ENCODE measurements around the gene SVBP.

Gene SVBP

DNA sequence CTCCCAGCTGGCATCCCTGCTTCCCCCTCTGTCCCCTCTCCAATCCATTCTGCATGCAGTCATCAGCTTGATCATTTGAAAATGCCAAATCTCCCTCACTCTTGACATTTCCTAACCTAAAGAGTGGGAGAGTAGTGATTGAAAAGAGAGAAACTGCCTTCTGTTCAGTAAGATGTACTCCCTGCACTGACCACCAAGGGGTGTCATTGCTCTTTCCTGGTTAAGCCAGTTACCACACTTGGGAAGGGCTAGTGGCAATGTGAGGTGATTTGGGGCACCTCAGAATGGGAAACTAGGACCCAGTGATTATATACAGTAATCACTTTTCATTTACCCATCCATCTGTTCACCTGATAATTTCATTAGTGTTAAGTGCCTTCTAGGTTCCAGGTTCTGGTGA, 39.3 kb downstream of the SVBP start:
- Histone ChIP-seq H3K27me3 (ENCODE audit: control insufficient read depth in 1 of 2, insufficient read depth in 2 of 2, low read length in 2 of 2) (no peaks in the 10 kb centered on the region), H3K27ac (ENCODE audit: low read length) (no peak overlapping the region), H3K9ac (ENCODE audit: low read length in 2 of 2) (no peak overlapping the region), H3K4me3 (ENCODE audit: low read length in 2 of 2) (no peak overlapping the region), H3K9me3 (ENCODE audit: control insufficient read depth in 2 of 2, low read length in 2 of 2) (no peaks in the 10 kb centered on the region), H3K4me1 (ENCODE audit: control insufficient read depth, insufficient read depth, low read length) (no peaks in the 10 kb centered on the region), H3K36me3 (ENCODE audit: control insufficient read depth in 2 of 2, insufficient read depth in 2 of 2, low read length in 2 of 2) (peaks cover 33 to 41% of the 10 kb centered on the region in 2 donors)

DNA sequence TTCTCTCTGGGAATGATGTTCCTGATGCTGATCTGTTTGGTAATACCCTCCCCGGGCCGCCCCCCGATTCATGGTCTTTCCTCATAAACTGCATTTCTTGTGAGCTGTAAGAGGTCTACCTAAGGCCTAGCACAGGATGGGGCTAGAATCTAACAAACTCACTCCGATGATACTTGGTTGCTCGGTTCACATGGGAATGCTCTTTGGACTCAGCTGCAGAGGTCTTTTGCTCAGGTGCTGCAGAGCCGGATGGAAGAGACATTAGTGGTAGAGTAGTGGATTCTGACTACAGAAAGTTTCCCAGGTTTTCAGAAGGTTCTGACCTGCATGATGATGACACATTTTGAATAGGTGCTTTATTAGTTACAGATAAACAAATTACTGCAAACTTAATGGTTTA, 40.7 kb downstream of the SVBP start:
- Histone ChIP-seq H3K9me3 (ENCODE audit: control insufficient read depth in 2 of 2, low read length in 2 of 2) (no peaks in the 10 kb centered on the region), H3K9ac (ENCODE audit: low read length in 2 of 2) (no peak overlapping the region), H3K27ac (ENCODE audit: low read length) (no peak overlapping the region), H3K36me3 (ENCODE audit: control insufficient read depth in 2 of 2, insufficient read depth in 2 of 2, low read length in 2 of 2) (peaks cover 33 to 39% of the 10 kb centered on the region in 2 donors), H3K27me3 (ENCODE audit: control insufficient read depth in 1 of 2, insufficient read depth in 2 of 2, low read length in 2 of 2) (no peaks in the 10 kb centered on the region), H3K4me3 (ENCODE audit: low read length in 2 of 2) (no peak overlapping the region), H3K4me1 (ENCODE audit: control insufficient read depth, insufficient read depth, low read length) (no peaks in the 10 kb centered on the region)

DNA sequence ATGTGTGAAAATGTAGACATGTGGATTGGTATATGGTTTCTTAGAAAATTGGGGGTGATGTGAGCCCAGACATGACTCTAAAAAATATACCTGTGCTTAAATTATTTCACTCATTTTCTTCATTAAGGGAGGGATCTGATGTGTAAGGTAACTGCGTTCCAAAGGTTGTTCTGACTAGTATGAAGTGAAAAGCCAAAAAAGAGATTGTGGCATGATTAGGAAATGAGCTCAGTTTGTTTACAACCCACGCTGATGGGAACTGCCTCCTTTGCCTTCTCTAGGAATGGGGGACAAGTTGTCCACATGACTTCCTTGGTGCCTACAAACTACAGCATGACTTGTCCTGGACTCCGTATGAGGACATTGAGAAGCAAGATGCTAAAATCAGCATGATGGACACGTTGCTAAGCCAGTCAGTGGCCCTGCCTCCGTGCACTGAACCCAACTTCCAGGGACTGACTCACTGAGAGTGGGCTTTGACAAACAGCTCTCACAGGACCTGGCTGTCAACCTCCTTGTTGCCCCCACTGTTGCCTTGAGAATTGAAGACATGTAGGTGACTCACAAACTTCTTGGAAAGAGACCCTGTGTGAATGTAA, 42.2 kb downstream of the SVBP start:
- Histone ChIP-seq H3K36me3 (ENCODE audit: control insufficient read depth in 2 of 2, insufficient read depth in 2 of 2, low read length in 2 of 2) (peaks cover 30 to 31% of the 10 kb centered on the region in 2 donors), H3K9me3 (ENCODE audit: control insufficient read depth in 2 of 2, low read length in 2 of 2) (no peaks in the 10 kb centered on the region), H3K4me1 (ENCODE audit: control insufficient read depth, insufficient read depth, low read length) (no peaks in the 10 kb centered on the region), H3K27me3 (ENCODE audit: control insufficient read depth in 1 of 2, insufficient read depth in 2 of 2, low read length in 2 of 2) (no peaks in the 10 kb centered on the region), H3K4me3 (ENCODE audit: low read length in 2 of 2) (no peak overlapping the region), H3K9ac (ENCODE audit: low read length in 2 of 2) (no peak overlapping the region), H3K27ac (ENCODE audit: low read length) (no peak overlapping the region)

DNA sequence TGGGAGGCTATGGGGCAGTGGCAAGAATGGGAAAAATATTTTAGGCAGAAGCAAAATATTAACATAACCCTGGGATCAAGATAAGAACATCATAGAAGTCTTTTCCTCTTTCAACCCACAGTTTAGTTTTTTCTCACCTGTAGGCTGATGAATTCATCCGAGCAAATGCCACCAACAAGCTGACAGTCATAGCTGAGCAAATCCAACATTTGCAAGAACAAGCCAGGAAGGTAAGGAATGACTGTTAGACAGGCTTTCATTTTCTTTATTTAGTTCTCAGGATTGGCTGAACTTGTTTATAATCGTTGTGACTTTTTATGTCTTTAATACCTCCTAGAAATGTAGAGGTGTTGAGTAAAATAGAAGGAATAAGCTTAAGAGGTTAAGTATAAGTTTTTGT, 43.8 kb downstream of the SVBP start:
- no peak overlapping the region for H3K27ac ChIP-seq (ENCODE audit: low read length)
- H3K9ac ChIP-seq (ENCODE audit: low read length in 2 of 2), result no peak overlapping the region
- H3K4me1 ChIP-seq (ENCODE audit: control insufficient read depth, insufficient read depth, low read length), result no peaks in the 10 kb centered on the region
- H3K27me3 ChIP-seq (ENCODE audit: control insufficient read depth in 1 of 2, insufficient read depth in 2 of 2, low read length in 2 of 2), result no peaks in the 10 kb centered on the region
- H3K36me3 ChIP-seq (ENCODE audit: control insufficient read depth in 2 of 2, insufficient read depth in 2 of 2, low read length in 2 of 2), result peaks cover 28 to 30% of the 10 kb centered on the region in 2 donors
- H3K4me3 ChIP-seq (ENCODE audit: low read length in 2 of 2), result no peak overlapping the region
- H3K9me3 ChIP-seq (ENCODE audit: control insufficient read depth in 2 of 2, low read length in 2 of 2), result no peaks in the 10 kb centered on the region

DNA sequence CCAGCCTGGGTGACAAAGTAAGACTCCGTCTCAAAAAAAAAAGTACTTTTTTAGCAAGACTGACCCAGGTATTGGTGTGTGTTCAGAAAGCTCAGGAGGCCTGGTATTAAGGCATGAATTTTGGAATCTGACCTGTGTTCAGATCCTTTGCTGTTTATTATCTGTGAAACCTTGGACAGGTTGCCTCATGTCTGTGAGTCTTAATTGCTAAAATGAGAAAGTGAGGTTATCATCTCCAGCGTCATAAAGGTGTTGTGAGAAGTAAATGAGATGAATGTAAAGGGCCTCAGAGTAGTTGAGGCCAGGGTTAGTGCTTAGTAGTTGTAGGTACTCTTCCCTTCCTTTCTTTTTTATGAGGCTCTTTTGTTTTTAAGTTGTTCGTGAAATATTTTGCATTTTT, 47.4 kb downstream of the SVBP start:
- Histone ChIP-seq H3K36me3 (ENCODE audit: control insufficient read depth in 2 of 2, insufficient read depth in 2 of 2, low read length in 2 of 2) (peaks cover 2 to 9% of the 10 kb centered on the region in 2 donors), H3K4me1 (ENCODE audit: control insufficient read depth, insufficient read depth, low read length) (peaks cover 13% of the 10 kb centered on the region), H3K4me3 (ENCODE audit: low read length in 2 of 2) (no peak overlapping the region), H3K9me3 (ENCODE audit: control insufficient read depth in 2 of 2, low read length in 2 of 2) (no peaks in the 10 kb centered on the region), H3K27me3 (ENCODE audit: control insufficient read depth in 1 of 2, insufficient read depth in 2 of 2, low read length in 2 of 2) (no peaks in the 10 kb centered on the region), H3K27ac (ENCODE audit: low read length) (no peak overlapping the region), H3K9ac (ENCODE audit: low read length in 2 of 2) (no peak overlapping the region)

DNA sequence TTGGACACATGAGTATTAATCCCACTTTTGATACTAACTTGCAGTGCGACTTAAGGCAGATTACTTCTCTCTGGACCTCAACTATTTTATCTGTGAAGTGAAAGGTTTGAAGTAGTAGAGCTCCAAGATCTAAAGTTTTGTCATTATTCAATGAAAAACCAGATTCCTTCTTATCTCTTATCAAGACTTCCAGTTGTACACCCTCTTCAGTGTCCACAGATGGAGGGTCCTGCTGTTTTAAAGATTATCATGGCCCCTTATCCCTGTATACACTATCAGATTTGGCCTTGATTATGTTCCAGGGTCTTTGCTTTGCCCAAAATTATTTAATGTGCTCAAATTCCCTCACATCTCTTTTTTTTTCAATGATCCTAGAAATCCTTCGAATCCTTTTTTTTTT, 49.0 kb downstream of the SVBP start:
- Histone ChIP-seq H3K36me3 (ENCODE audit: control insufficient read depth in 2 of 2, insufficient read depth in 2 of 2, low read length in 2 of 2) (no peaks in the 10 kb centered on the region), H3K9ac (ENCODE audit: low read length in 2 of 2) (peak overlapping the region; percentile 80 to 89), H3K27ac (ENCODE audit: low read length) (no peak overlapping the region), H3K9me3 (ENCODE audit: control insufficient read depth in 2 of 2, low read length in 2 of 2) (no peaks in the 10 kb centered on the region), H3K27me3 (ENCODE audit: control insufficient read depth in 1 of 2, insufficient read depth in 2 of 2, low read length in 2 of 2) (no peaks in the 10 kb centered on the region), H3K4me1 (ENCODE audit: control insufficient read depth, insufficient read depth, low read length) (peaks cover 18% of the 10 kb centered on the region), H3K4me3 (ENCODE audit: low read length in 2 of 2) (peak overlapping the region; percentile 81 to 96)

DNA sequence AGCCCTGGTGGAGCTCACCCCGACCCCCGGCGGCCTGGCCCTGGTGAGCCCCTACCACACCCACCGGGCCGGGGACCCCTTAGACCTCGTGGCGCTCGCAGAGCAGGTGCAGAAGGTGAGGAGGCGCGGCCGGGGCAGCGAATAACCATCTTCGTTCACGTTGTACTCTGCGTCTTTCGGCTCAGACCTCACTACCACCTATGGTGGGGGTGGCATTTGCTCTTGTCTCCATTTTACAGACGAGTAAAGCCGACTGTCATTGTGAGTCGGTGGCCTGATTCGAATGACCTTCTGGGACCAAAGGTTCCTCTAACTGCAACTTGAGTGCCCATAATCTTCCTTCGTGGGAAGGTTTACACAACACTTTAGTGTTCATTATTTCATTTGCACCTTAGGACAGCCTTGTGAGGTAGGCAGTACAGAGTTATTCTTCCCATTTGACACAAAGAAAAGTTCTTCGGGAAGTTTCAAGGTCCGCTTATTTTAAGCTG, 49.6 kb downstream of the SVBP start:
- H3K9me3 ChIP-seq (ENCODE audit: control insufficient read depth in 2 of 2, low read length in 2 of 2), result no peaks in the 10 kb centered on the region
- H3K9ac ChIP-seq (ENCODE audit: low read length in 2 of 2), result peak overlapping the region; percentile 80 to 89
- no peaks in the 10 kb centered on the region for H3K36me3 ChIP-seq (ENCODE audit: control insufficient read depth in 2 of 2, insufficient read depth in 2 of 2, low read length in 2 of 2)
- H3K4me3 ChIP-seq (ENCODE audit: low read length in 2 of 2), result peak overlapping the region; percentile 81 to 96
- peaks cover 18% of the 10 kb centered on the region for H3K4me1 ChIP-seq (ENCODE audit: control insufficient read depth, insufficient read depth, low read length)
- peak overlapping the region; percentile 82 for H3K27ac ChIP-seq (ENCODE audit: low read length)
- no peaks in the 10 kb centered on the region for H3K27me3 ChIP-seq (ENCODE audit: control insufficient read depth in 1 of 2, insufficient read depth in 2 of 2, low read length in 2 of 2)

DNA sequence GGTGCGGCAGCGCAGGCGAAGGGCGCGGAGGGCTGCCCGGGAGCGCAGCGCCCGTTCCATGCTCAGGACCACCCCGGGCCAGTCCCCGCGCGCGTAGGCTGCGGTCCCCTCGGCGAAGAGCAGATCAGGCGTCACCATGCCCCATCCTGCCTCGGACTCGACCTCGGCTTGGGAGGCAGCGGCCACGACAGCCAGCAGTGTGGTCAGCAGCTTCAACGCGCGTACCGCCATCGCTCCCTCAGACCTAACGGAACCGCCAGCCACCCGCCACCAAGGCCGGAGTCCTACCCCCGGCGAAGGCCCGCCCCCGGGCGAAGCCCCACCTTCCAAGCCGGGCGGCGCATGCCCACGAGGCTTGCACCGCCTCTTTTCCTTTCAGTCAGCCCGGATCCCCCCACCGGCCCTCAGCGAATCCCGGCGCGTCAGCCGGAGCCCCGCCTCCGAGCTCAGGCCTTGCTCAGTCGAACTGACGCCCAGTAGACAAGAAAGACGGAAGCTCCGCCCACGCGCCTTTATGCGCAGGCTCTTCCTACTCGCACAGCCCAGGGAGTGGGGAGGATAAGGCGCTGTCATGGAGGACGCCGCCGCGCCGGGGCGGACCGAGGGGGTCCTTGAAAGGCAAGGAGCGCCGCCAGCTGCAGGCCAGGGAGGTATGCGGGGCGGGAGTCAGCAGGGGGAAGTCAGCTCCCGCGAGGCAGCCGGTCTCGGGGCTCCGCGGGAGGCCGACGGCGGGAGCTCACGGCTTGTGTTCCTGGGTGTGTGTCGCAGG, 50.3 kb downstream of the SVBP start, which contains the start of the genes C1orf50 and P3H1:
Gene C1orf50 (plus strand): TSS at position 509 of the 769 bp plus-strand sequence. CDS start 63 bp downstream, at position 572.
Gene P3H1 (minus strand): TSS at position 288 of the 769 bp plus-strand sequence. CDS start 57 bp downstream, at position 231.
- no peaks in the 10 kb centered on the region for H3K9me3 ChIP-seq (ENCODE audit: control insufficient read depth in 2 of 2, low read length in 2 of 2)
- H3K36me3 ChIP-seq (ENCODE audit: control insufficient read depth in 2 of 2, insufficient read depth in 2 of 2, low read length in 2 of 2), result no peaks in the 10 kb centered on the region
- H3K4me1 ChIP-seq (ENCODE audit: control insufficient read depth, insufficient read depth, low read length), result peaks cover 18% of the 10 kb centered on the region

DNA sequence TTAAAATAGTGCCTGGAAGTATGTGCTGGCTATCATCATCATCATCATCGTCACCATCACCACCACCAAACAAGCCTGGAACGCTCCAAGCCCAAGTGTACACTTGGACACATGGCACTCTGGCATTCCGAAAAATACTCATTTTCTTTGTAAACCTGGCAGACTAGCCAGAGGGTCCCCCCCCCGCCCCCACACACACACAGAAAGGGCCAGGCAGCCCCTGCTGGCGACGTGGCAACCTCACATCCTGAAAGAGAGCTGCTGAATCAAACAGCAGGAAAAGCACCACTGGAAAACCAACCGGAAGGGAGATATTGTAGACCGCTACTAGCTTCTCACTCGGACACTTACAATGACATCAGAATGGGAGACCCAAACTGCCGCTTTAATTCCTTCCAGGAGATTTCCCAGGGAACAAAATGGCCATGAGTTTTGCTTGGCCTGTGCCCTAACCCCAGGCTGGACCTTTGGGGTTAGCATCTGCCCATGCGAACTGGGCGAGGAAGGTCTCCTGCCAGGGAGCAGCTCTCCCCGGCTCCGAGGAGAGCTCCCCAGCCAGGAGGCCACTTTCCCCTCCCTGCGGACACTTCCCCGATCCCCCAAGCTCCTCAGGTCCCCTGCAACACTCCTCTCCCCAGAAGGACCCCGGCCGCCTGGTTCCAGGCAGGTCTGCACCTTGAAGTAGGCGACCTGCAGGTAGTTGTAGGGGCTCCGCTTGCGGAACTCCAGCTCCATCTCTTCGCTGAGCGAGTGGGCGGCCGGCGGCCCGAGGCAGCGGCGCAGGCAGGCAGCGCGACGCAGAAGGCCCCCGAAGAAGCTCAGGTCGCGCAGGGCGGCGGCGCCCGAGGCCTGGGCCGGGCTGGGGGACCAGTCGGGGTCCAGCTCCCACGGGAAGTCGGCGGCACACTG, 51.1 kb downstream of the SVBP start:
- H3K4me1 ChIP-seq (ENCODE audit: control insufficient read depth, insufficient read depth, low read length), result peaks cover 18% of the 10 kb centered on the region
- H3K9ac ChIP-seq (ENCODE audit: low read length in 2 of 2), result peak overlapping the region; percentile 80 to 84
- H3K9me3 ChIP-seq (ENCODE audit: control insufficient read depth in 2 of 2, low read length in 2 of 2), result no peaks in the 10 kb centered on the region
- H3K4me3 ChIP-seq (ENCODE audit: low read length in 2 of 2), result peak overlapping the region; percentile 75 to 96
- peaks cover 0 to 3% of the 10 kb centered on the region in 2 donors for H3K36me3 ChIP-seq (ENCODE audit: control insufficient read depth in 2 of 2, insufficient read depth in 2 of 2, low read length in 2 of 2)
- no peaks in the 10 kb centered on the region for H3K27me3 ChIP-seq (ENCODE audit: control insufficient read depth in 1 of 2, insufficient read depth in 2 of 2, low read length in 2 of 2)
- H3K27ac ChIP-seq (ENCODE audit: low read length), result peak overlapping the region; percentile 76

More for the DNA sequence above, 50.3 kb downstream of the SVBP start, which contains the start of the genes C1orf50 and P3H1:
- Histone ChIP-seq H3K9ac (ENCODE audit: low read length in 2 of 2) (peak within 1 kb of the TSS; percentile 80 to 89), H3K4me3 (ENCODE audit: low read length in 2 of 2) (peak within 1 kb of the TSS; percentile 81 to 96), H3K27me3 (ENCODE audit: control insufficient read depth in 1 of 2, insufficient read depth in 2 of 2, low read length in 2 of 2) (no peaks in the 10 kb centered on the region), H3K27ac (ENCODE audit: low read length) (peak within 1 kb of the TSS; percentile 82)

DNA sequence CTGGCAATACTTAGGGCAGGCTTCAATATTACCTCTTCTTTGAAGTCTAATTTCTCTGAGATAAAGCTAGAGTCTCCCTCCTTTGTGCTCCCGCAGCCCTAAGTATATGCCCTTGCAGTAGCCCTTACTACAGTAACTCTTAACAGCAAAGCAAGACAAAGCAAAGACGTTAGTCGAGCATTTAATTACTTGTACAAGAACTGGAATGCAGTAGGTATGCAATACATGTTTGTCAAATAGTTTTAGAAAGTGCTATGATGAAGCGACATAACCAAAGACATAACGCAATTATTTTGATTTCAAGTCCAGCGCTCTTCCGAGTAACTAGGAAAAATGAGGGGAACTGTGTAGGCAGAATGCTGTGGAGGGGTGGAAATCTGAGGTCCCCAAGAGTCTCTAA, 51.9 kb downstream of the SVBP start:
- no peaks in the 10 kb centered on the region for H3K9me3 ChIP-seq (ENCODE audit: control insufficient read depth in 2 of 2, low read length in 2 of 2)
- peaks cover 18% of the 10 kb centered on the region for H3K4me1 ChIP-seq (ENCODE audit: control insufficient read depth, insufficient read depth, low read length)
- no peaks in the 10 kb centered on the region for H3K27me3 ChIP-seq (ENCODE audit: control insufficient read depth in 1 of 2, insufficient read depth in 2 of 2, low read length in 2 of 2)
- H3K9ac ChIP-seq (ENCODE audit: low read length in 2 of 2), result peak overlapping the region; percentile 80 to 84
- peaks cover under 1 to 3% of the 10 kb centered on the region in 2 donors for H3K36me3 ChIP-seq (ENCODE audit: control insufficient read depth in 2 of 2, insufficient read depth in 2 of 2, low read length in 2 of 2)
- peak overlapping the region; percentile 76 for H3K27ac ChIP-seq (ENCODE audit: low read length)
- peak overlapping the region; percentile 75 to 96 for H3K4me3 ChIP-seq (ENCODE audit: low read length in 2 of 2)
